ENCODE data around the gene HCN1. TPM values are rescaled to one million over a fixed set of nuclear protein-coding genes. Genes with fewer than 3 reads are reported as not detected.
"Not testable (repeated sequence)": the region's sequence is repeated elsewhere in the genome, so short reads cannot be mapped to it uniquely, and the experiment has no call there.

Gene HCN1
- total RNA-seq, 2 donors from 2014 or later: 0.07 to 0.11 TPM

DNA sequence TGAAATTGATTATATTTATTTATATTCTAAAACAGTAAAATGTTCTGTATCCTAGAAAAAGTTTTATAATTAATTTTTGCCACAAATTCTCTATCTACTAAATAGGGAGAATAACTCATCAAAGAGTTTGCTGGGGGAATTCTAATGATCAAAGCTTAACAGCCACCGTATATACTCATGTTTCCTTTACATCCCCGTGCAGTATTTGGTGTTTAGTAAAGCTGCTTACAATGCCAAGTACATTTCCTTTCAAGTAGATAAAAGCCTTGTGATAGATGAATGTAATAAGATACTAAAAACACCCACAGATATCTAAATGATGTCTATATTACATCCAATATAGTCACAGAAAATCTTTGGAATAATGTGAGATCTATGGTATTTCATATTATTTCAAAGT lies 312.2 kb downstream of the HCN1 start:
- intact Hi-C loops (cut with DNase I): no loop called here
- Histone ChIP-seq H3K4me1 (no peaks in the 10 kb centered on the region), H3K27me3 (no peaks in the 10 kb centered on the region)

DNA sequence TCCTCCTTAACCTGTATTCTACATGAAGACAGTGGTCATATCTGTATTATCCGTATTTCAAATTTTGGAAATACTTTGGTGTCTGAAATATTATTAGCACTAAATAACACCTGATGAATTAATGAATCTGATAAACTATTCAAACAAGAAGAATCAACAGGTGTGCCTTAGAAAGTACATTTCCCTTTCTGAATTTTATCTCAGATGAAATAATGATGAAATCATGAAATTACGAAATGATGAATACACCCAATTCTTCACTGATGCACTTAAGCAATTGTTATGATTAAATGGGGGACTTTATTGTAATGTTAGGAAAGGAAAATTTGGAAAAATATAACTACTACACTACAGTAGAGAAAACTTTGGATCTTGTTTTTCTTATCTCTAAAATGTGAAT lies 313.6 kb downstream of the HCN1 start:
- H3K4me3 ChIP-seq: no peak overlapping the region
- intact Hi-C loops (cut with DNase I): no loop called here
- no peak for DNase-seq
- H3K4me1 ChIP-seq: no peaks in the 10 kb centered on the region
- H3K36me3 ChIP-seq: no peaks in the 10 kb centered on the region
- H3K27me3 ChIP-seq: no peaks in the 10 kb centered on the region
- no peak overlapping the region for H3K9ac ChIP-seq (ENCODE audit: low read depth in 2 of 2, low read length in 2 of 2)
- no peaks in the 10 kb centered on the region for H3K9me3 ChIP-seq
- TF ChIP-seq, protein P1, sequence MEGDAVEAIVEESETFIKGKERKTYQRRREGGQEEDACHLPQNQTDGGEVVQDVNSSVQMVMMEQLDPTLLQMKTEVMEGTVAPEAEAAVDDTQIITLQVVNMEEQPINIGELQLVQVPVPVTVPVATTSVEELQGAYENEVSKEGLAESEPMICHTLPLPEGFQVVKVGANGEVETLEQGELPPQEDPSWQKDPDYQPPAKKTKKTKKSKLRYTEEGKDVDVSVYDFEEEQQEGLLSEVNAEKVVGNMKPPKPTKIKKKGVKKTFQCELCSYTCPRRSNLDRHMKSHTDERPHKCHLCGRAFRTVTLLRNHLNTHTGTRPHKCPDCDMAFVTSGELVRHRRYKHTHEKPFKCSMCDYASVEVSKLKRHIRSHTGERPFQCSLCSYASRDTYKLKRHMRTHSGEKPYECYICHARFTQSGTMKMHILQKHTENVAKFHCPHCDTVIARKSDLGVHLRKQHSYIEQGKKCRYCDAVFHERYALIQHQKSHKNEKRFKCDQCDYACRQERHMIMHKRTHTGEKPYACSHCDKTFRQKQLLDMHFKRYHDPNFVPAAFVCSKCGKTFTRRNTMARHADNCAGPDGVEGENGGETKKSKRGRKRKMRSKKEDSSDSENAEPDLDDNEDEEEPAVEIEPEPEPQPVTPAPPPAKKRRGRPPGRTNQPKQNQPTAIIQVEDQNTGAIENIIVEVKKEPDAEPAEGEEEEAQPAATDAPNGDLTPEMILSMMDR (IDR thresholded peaks at IDR 0.05): no peak
- no peak overlapping the region for H3K27ac ChIP-seq

More for the DNA sequence above, 312.2 kb downstream of the HCN1 start:
- no peak for DNase-seq
- Histone ChIP-seq H3K36me3 (no peaks in the 10 kb centered on the region), H3K9ac (ENCODE audit: low read depth in 2 of 2, low read length in 2 of 2) (no peak overlapping the region), H3K4me3 (no peak overlapping the region), H3K9me3 (no peaks in the 10 kb centered on the region), H3K27ac (no peak overlapping the region)
- TF ChIP-seq, protein P1 (IDR thresholded peaks at IDR 0.05): no peak

DNA sequence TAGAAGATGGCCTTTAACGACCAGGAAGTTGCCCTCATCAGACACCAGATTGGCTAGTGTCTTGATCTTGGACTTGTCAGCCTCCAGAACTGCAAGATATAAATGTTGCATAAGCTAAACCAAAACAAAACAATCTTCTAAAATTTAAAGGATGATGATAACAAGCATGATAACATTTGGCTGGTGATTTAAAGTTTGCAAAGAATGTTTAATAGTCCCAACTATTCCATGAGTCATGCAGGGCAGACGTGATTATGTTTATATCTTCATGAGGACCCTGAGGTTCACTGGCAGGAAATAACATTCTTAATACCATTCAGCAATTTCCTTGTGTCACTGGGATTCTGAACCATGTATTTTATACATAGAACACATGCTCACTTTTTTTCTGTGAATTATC lies 319.8 kb downstream of the HCN1 start:
- H3K27me3 ChIP-seq: no peaks in the 10 kb centered on the region
- H3K4me1 ChIP-seq: no peaks in the 10 kb centered on the region
- no peak overlapping the region for H3K4me3 ChIP-seq
- no peaks in the 10 kb centered on the region for H3K9me3 ChIP-seq
- intact Hi-C loops (cut with DNase I): no loop called here
- DNase-seq: no peak
- TF ChIP-seq, protein P1 (IDR thresholded peaks at IDR 0.05): no peak
- no peak overlapping the region for H3K9ac ChIP-seq (ENCODE audit: low read depth in 2 of 2, low read length in 2 of 2)
- no peak overlapping the region for H3K27ac ChIP-seq
- no peaks in the 10 kb centered on the region for H3K36me3 ChIP-seq

- H3K9me3 ChIP-seq: no peaks in the 10 kb centered on the region
- no peaks in the 10 kb centered on the region for H3K4me1 ChIP-seq
- no peaks in the 10 kb centered on the region for H3K36me3 ChIP-seq
- no peaks in the 10 kb centered on the region for H3K27me3 ChIP-seq
- H3K27ac ChIP-seq: no peak overlapping the region
- no peak overlapping the region for H3K9ac ChIP-seq (ENCODE audit: low read depth in 2 of 2, low read length in 2 of 2)
- TF ChIP-seq, protein P1 (IDR thresholded peaks at IDR 0.05): no peak
- DNase-seq: no peak
- intact Hi-C loops (cut with DNase I): no loop called here
- H3K4me3 ChIP-seq: no peak overlapping the region
These were observed 323.6 kb downstream of the HCN1 start for GRCh38 chr5:45372629-45373028.

GRCh38 chr5:45371423-45371822 lies 324.8 kb downstream of the HCN1 start:
- H3K36me3 ChIP-seq; H3K9me3 ChIP-seq; DNase-seq; H3K27me3 ChIP-seq; H3K4me1 ChIP-seq; H3K9ac ChIP-seq (ENCODE audit: low read depth in 2 of 2, low read length in 2 of 2); intact Hi-C loops (cut with DNase I); H3K27ac ChIP-seq; H3K4me3 ChIP-seq: not testable (repeated sequence)

DNA sequence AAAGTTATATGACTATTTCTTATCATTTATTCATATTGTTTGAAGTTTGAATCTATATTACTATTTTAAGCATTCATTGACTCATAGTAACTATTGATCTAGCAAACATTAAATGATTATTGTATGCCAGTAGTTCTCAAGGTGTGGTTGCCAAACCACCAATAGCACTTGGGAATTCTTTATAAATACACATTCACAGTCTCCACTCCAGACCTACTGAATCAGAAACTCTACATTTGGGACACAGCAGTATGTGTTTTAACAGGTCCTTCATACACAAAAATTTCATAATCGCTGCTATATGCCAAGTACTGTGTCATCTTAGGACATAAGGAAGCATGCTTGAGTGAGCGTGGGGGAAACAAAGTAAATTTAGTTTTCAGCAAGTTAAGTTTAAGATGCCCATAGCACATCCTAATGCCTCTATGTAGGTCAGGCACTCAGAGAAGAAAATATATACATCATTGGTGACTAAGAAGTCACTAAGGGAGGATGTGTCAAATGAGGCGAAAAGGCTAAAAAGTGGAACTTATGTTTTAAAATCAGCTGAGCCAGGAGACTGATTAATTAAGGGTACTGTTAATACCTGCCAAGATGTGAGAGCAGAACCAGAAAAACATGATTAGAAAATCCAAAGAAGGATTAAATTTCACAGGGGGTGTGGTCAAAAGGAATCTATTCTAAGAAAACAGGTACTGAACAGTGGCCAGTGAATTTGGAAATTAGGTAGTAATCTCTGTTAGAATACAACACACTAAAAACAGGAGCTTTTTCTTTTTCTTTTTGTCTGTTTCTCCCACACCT lies 340.8 kb downstream of the HCN1 start:
- no peak overlapping the region for H3K9ac ChIP-seq (ENCODE audit: low read depth in 2 of 2, low read length in 2 of 2)
- H3K9me3 ChIP-seq: no peaks in the 10 kb centered on the region
- no peak for DNase-seq
- no peaks in the 10 kb centered on the region for H3K27me3 ChIP-seq
- H3K36me3 ChIP-seq: no peaks in the 10 kb centered on the region
- H3K4me3 ChIP-seq: no peak overlapping the region
- no peaks in the 10 kb centered on the region for H3K4me1 ChIP-seq
- TF ChIP-seq, protein P1 (IDR thresholded peaks at IDR 0.05): no peak
- intact Hi-C loops (cut with DNase I): no loop called here
- no peak overlapping the region for H3K27ac ChIP-seq
